H1 (cell line): ENCODE measurements around the gene SYNJ1. TPM values are rescaled to one million over a fixed set of nuclear protein-coding genes. Genes with fewer than 3 reads are reported as not detected.
"Not testable (repeated sequence)": the region's sequence is repeated elsewhere in the genome, so short reads cannot be mapped to it uniquely, and the experiment has no call there.

Experiments
- CTCF ChIA-PET: fragments of 300-600 bp; sonication (Branson Sonifier 250); formaldehyde crosslinking; loops from one replicate; lab custom pipeline; 2021; ENCODE audit not compliant: partially characterized antibody; lab: Charles Lee
- POLR2A ChIA-PET: fragments of 300-600 bp; sonication (Branson Sonifier 250); formaldehyde crosslinking; loops from one replicate; lab custom pipeline; 2021; ENCODE audit warnings: inconsistent platforms; ENCODE audit not compliant: partially characterized antibody; lab: Charles Lee
- DNase-seq, 2 experiments: peaks; one replicate each; pipeline versions ENCODE4 v3.0.0 to v3.0.0-alpha.2; 2010 to 2022; ENCODE audit warnings: low spot score in 2 of 2, low read depth in 1 of 2, mixed read lengths in 1 of 2
- FAIRE-seq: peaks from 2 replicates; lab custom pipeline; 2011; peaks lifted over from hg19 to GRCh38; lab: Jason Lieb, UNC
- H2AFZ ChIP-seq: 2 replicates; pipeline ENCODE4 v1.8.1; 2012; ENCODE audit warnings: low read length, inconsistent platforms
- H2AK5ac ChIP-seq: 2 replicates; pipeline ENCODE4 v1.6.1; 2013; ENCODE audit warnings: low read depth, low read length
- H2BK120ac ChIP-seq: replicated peaks from 2 replicates; pipeline ENCODE3; 2013; ENCODE audit warnings: low read depth, low read length, inconsistent platforms
- H2BK12ac ChIP-seq: 2 replicates; pipeline ENCODE4 v1.6.1; 2013; ENCODE audit warnings: low read depth, low read length
- H2BK15ac ChIP-seq: 2 replicates; pipeline ENCODE4 v1.6.1; 2013; ENCODE audit warnings: low read length
- H2BK20ac ChIP-seq: 2 replicates; pipeline ENCODE4 v1.6.1; 2013; ENCODE audit warnings: low read length
- H2BK5ac ChIP-seq: 2 replicates; pipeline ENCODE4 v1.6.1; 2013; ENCODE audit warnings: low read depth, low read length
- H3K14ac ChIP-seq: 2 replicates; pipeline ENCODE4 v1.6.1; 2013; ENCODE audit warnings: inconsistent platforms; ENCODE audit not compliant: insufficient read length
- H3K18ac ChIP-seq: 2 replicates; pipeline ENCODE4 v1.6.1; 2013; ENCODE audit warnings: low read length; ENCODE audit errors: extremely low read depth
- H3K23ac ChIP-seq: 2 replicates; pipeline ENCODE4 v1.6.1; 2013; ENCODE audit warnings: inconsistent platforms; ENCODE audit not compliant: insufficient read length
- H3K23me2 ChIP-seq: 2 replicates; pipeline ENCODE4 v1.6.1; 2013; ENCODE audit warnings: low read depth, low read length
- H3K27ac ChIP-seq: 2 replicates; pipeline ENCODE4 v1.6.1; 2011; ENCODE audit warnings: low read depth, low read length, inconsistent platforms
- H3K27me3 ChIP-seq, 4 experiments: replicated peaks in 1 of 4; 1 replicate in 1 of 4; 2 replicates in 3 of 4; pipeline versions ENCODE4 v1.6.1 to v1.8.1; 2011 to 2013; ENCODE audit warnings: low read length in 3 of 4, mild to moderate bottlenecking in 3 of 4, inconsistent platforms in 2 of 4, mixed read lengths in 2 of 4, moderate library complexity in 1 of 4; ENCODE audit not compliant: control insufficient read depth in 3 of 4, insufficient read depth in 3 of 4; ENCODE audit errors: extremely low read depth in 1 of 4
- H3K36me3 ChIP-seq, 4 experiments: 2 replicates each; pipeline versions ENCODE4 v1.6.1 to v1.8.1; 2011 to 2013; ENCODE audit warnings: mild to moderate bottlenecking in 4 of 4, low read length in 3 of 4, moderate library complexity in 2 of 4, control low read depth in 1 of 4, inconsistent platforms in 1 of 4; ENCODE audit not compliant: insufficient read depth in 4 of 4, control insufficient read depth in 2 of 4
- H3K4ac ChIP-seq: replicated peaks from 2 replicates; pipeline ENCODE3; 2013; ENCODE audit warnings: low read length, low read depth, mixed read lengths, inconsistent platforms; ENCODE audit not compliant: insufficient read length
- H3K4me1 ChIP-seq, 4 experiments: replicated peaks in 1 of 4; 1 replicate in 1 of 4; 2 replicates in 3 of 4; pipeline versions ENCODE4 v1.6.1 to v1.8.1; 2011 to 2013; ENCODE audit warnings: low read length in 3 of 4, inconsistent platforms in 2 of 4, mixed read lengths in 1 of 4; ENCODE audit not compliant: insufficient read depth in 4 of 4, control insufficient read depth in 3 of 4
- H3K4me2 ChIP-seq, 2 experiments: 2 replicates each; pipeline versions ENCODE4 v1.6.1 to v1.8.1; 2011 to 2013; ENCODE audit warnings: low read depth in 2 of 2, low read length in 2 of 2, control low read depth in 1 of 2, inconsistent platforms in 1 of 2, mild to moderate bottlenecking in 1 of 2; ENCODE audit not compliant: insufficient read depth in 1 of 2
- H3K4me3 ChIP-seq, 4 experiments: fragments of 200-600, 300-600 bp in 1 of 4; sonication (generic), shearing (Covaris generic), sonication (Bioruptor Twin) in 1 of 4; 2 replicates each; pipeline versions ENCODE4 v1.5.1 to v1.8.1; 2011 to 2016; ENCODE audit warnings: low read length in 4 of 4, low read depth in 3 of 4, control low read depth in 2 of 4, inconsistent platforms in 2 of 4, mild to moderate bottlenecking in 2 of 4, mixed read lengths in 1 of 4, moderate library complexity in 1 of 4; ENCODE audit not compliant: insufficient read depth in 2 of 4; ENCODE audit errors: extremely low read depth in 1 of 4
- H3K56ac ChIP-seq: replicated peaks from 2 replicates; pipeline ENCODE3; 2013; ENCODE audit warnings: low read depth, mild to moderate bottlenecking, mixed read lengths, low read length, inconsistent platforms; ENCODE audit not compliant: insufficient read length
- H3K79me1 ChIP-seq: 2 replicates; pipeline ENCODE4 v1.6.1; 2013; ENCODE audit warnings: low read depth, low read length, control low read depth
- H3K79me2 ChIP-seq, 2 experiments: 2 replicates each; pipeline versions ENCODE4 v1.6.1 to v1.8.1; 2012 to 2013; ENCODE audit warnings: low read length in 2 of 2, mild to moderate bottlenecking in 2 of 2, inconsistent platforms in 1 of 2; ENCODE audit not compliant: insufficient read depth in 2 of 2, control insufficient read depth in 1 of 2
- H3K9ac ChIP-seq, 4 experiments: replicated peaks in 1 of 4; 1 replicate in 1 of 4; 2 replicates in 3 of 4; pipeline versions ENCODE4 v1.6.1 to v1.8.1; 2011 to 2013; ENCODE audit warnings: low read depth in 3 of 4, low read length in 3 of 4, control low read depth in 2 of 4, mild to moderate bottlenecking in 2 of 4, moderate library complexity in 2 of 4, inconsistent platforms in 1 of 4; ENCODE audit errors: extremely low read depth in 1 of 4
- H3K9me3 ChIP-seq, 2 experiments: 2 replicates each; pipeline versions ENCODE4 v1.6.1 to v1.8.1; 2012 to 2013; ENCODE audit warnings: mild to moderate bottlenecking in 2 of 2, moderate library complexity in 2 of 2, control low read depth in 1 of 2, inconsistent platforms in 1 of 2, low read depth in 1 of 2, low read length in 1 of 2, mixed read lengths in 1 of 2; ENCODE audit not compliant: insufficient read depth in 2 of 2
- H4K20me1 ChIP-seq, 2 experiments: replicated peaks in 1 of 2; 2 replicates each; pipeline versions ENCODE3 to v1.8.1; 2011 to 2013; ENCODE audit warnings: inconsistent platforms in 2 of 2, low read length in 2 of 2, mild to moderate bottlenecking in 1 of 2; ENCODE audit not compliant: insufficient read depth in 2 of 2, control insufficient read depth in 1 of 2
- H4K5ac ChIP-seq: 2 replicates; pipeline ENCODE4 v1.6.1; 2013; ENCODE audit warnings: low read length, low read depth, mixed read lengths, inconsistent platforms; ENCODE audit not compliant: insufficient read length
- H4K8ac ChIP-seq: 2 replicates; pipeline ENCODE4 v1.8.0; 2013; ENCODE audit warnings: mild to moderate bottlenecking, moderate library complexity, low read length, inconsistent platforms; ENCODE audit not compliant: insufficient read depth; ENCODE audit errors: extremely low read depth
- H4K91ac ChIP-seq: replicated peaks from 2 replicates; pipeline ENCODE3; 2013; ENCODE audit warnings: low read length, mixed read lengths, inconsistent platforms; ENCODE audit not compliant: insufficient read length
- CEBPB ChIP-seq: IDR thresholded peaks from 2 replicates; pipeline ENCODE4 v1.6.1; 2012; ENCODE audit warnings: low read depth, low read length
- TEAD4 ChIP-seq: IDR thresholded peaks from 2 replicates; pipeline ENCODE4 v1.6.1; 2012; ENCODE audit warnings: low read depth, low read length, inconsistent platforms, mixed read lengths
- WGBS, 2 experiments: shearing (Covaris generic) in 1 of 2; methylation state at CpG; one replicate each; pipeline versions ENCODE4 v1.1.6 to v1.1.7; 2013 to 2015; ENCODE audit warnings: low lambda C conversion rate in 2 of 2, mixed read lengths in 2 of 2, inconsistent platforms in 1 of 2, low coverage in 1 of 2, missing lambda C conversion rate in 1 of 2; ENCODE audit not compliant: insufficient replicate concordance in 2 of 2, insufficient coverage in 1 of 2, insufficient read length in 1 of 2; ENCODE audit errors: extremely low coverage in 1 of 2, missing lambda C conversion rate in 1 of 2; 5-methylcytosine and 5-hydroxymethylcytosine counted together
- polyA plus RNA-seq, 7 experiments: library from polyadenylated mRNA; depleted of rRNA in 3 of 7; stranded (reverse) in 5 of 7; unstranded in 2 of 7; fragments of >200 nt in 5 of 7; fragments of 200-250 nt in 2 of 7; gene quantifications; 1 replicate in 5 of 7; 2 replicates in 1 of 7; 4 replicates in 1 of 7; pipeline versions ENCODE4 v1.2.1 to v1.2.3, GENCODE V29; 2011 to 2013; ENCODE audit warnings: missing spikeins in 2 of 7, mixed read lengths in 2 of 7
- total RNA-seq: library from RNA; stranded (reverse); fragmentation: NEBNext Ultra II Directional; extraction: Animal tissue kit (Norgen Biotek cat#: 25700); gene quantifications from 2 replicates; pipeline ENCODE4 v1.2.1, GENCODE V29; 2021

The SYNJ1 gene
- total and polyA plus RNA-seq, 2 of the 8 experiments (the other 6 are each of a cell fraction or from before 2014, with no cell fraction given) = 1.3 to 4.3 TPM

DNA sequence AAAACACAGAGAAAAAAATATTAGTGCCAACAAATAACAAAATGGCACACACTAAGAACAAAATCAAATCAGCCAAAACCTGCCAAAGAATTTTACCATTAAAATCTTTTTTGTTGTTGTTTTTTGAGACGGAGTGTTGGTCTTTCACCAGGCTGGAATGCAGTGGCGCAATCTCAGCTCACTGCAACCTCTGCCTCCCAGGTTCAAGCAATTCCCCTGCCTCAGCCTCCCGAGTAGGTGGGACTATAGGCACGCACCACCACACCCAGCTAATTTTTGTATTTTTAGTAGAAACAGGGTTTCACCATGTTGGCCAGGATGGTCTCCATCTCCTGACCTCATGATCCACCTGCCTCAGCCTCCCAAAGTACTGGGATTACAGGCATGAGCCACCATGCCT lies 8.3 kb upstream of the SYNJ1 start:
- DNase-seq, H3K4ac ChIP-seq, H2BK12ac ChIP-seq, H2AK5ac ChIP-seq, H3K56ac ChIP-seq, POLR2A ChIA-PET, H3K14ac ChIP-seq, H3K9me3 ChIP-seq, H2BK15ac ChIP-seq, H4K8ac ChIP-seq, H4K5ac ChIP-seq, H3K79me1 ChIP-seq, H3K27ac ChIP-seq, H3K23ac ChIP-seq, H4K91ac ChIP-seq, H2BK120ac ChIP-seq, H3K23me2 ChIP-seq, H3K4me1 ChIP-seq, H3K27me3 ChIP-seq, H4K20me1 ChIP-seq, FAIRE-seq, H2BK20ac ChIP-seq, H2AFZ ChIP-seq, H3K4me2 ChIP-seq, H3K18ac ChIP-seq, H3K9ac ChIP-seq, H3K79me2 ChIP-seq, H2BK5ac ChIP-seq: not testable (repeated sequence)
- Histone ChIP-seq H3K4me3 (peak overlapping the region in 1 of 4 experiments; percentile 15; a peak in 1 of 8 replicates), H3K36me3 (peaks cover 1 to 51% (median 11%) of the 10 kb centered on the region in 4 experiments; a peak in 7 of 8 replicates)
- CTCF ChIA-PET = interaction anchor here (0.6 to 1.1 kb wide), 5 partner anchors 12 to 83 kb away, joined by 3 to 4 read pairs (median 3); no protein-coding TSS in a partner anchor
- TF ChIP-seq CEBPB (peak; percentile 67), TEAD4 (peak; percentile 39; the same call in 1 of the 2 replicates)
- 86% methylated on average over 4 of the region's 4 CpGs; no CpG with 5 or more reads in 1 of the 2 experiments for WGBS, 2 experiments
